Measurements from ENCODE around the gene CETP.
"Not testable (repeated sequence)": the region's sequence is repeated elsewhere in the genome, so short reads cannot be mapped to it uniquely, and the experiment has no call there.

The CETP gene

DNA sequence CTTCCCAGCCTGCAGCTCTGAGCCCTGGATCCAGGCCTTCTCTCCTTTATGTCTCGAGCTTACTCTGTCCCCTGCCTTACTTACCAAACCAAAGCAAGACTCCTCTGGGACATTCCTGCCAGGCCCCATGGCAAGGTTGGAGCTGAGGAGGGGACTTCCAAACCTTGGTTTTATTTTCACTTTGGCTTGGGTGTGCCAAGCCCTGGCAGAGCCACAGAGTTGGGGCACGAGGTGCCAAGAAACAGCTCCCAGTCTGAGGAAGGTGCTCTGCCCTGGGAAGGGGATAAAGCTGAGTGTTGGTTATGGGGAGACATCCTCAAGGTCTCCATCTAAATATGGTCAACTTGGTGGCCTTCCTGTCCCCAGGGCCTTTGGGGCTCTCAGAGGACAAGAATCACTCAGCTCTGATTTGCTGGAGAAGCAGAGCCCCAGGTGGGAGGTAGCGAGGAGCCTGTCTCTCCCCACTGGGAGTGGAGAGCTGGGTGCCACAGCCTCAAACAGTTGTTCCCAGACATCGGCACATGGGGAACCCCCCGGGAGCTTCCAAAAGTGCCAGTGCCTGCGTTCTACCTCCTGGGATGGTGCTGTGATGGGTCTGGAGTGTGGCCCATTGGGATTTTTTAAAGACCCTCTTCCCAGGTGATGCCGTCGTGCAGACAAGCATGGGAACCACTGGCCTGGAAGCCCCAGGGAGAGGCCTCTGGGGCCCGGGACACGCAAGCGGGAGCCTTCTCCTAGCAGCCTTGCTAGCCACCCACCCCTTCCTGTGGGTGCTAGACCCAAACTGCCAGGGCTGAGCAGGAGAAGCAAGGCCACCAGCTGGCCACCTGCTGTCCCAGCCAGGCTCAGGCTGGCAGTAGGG, 37.9 kb downstream of the CETP start:
- DNase-seq: no peak

DNA sequence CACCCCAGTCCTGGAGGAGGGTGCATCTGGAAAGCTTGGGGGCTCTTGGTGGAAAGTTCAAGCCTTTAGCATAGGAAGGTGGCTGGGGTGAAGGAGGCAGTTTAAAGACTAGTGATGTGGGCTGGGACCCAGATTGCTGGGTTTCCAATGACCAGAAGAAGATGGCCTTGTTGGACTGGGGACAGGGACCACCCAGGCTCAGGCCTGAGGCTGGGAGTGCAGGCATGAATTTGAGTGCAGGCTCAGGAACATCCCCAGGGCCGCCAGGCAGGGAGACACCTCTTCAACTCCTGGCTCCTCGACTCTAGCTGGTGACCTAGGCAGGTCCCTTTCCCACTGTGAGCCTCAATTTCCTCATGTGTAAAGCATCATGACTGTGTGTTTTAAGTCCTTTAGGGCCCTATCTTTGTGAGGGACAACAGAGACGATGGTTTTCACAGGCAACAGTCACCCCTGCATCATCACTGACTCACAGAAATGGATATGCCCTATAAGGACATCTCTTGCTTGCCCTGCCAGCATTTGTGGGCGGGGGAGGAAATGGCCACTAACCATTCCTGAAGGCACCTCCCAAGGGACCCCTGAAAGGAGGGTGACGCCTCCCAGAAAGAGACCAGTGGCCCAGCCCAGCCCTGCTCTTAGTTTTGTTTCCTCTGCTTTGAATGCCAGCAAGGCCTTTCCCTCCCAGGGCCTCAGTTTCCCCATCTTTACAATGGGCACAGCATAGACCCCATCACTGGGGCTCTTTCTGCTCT, 38.7 kb downstream of the CETP start:
- DNase-seq: no peak

DNA sequence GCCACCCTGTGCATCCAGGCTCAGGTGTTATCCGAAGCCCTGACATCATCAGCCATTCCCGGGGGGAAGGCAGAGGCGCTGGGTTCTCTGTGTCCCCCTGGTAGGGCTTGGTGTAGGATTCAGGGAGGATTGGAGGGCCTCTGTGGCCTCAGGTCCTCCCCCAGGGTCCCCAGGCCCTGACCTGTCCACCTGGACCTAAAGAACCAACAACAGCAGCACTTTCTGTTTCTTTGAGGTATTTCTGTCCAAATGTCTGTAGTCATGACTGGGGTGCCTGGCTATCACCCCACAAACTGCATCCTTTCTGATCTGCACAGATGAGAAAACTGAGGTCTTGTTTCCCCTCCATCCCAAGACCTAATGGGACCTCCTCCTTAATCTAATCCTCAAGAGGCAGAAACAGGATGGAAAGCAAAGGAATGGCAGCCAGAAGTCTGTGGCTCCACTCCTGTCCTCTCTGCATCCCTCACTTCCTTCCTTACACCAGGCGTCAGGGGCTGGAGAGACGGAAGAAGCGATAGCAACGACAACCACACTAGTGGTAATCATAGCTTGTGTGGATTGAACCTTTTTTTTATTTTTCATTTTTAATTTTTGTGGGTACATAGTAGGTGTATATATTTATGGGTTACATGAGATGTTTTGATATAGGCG, 39.4 kb downstream of the CETP start:
- DNase-seq: no peak

DNA sequence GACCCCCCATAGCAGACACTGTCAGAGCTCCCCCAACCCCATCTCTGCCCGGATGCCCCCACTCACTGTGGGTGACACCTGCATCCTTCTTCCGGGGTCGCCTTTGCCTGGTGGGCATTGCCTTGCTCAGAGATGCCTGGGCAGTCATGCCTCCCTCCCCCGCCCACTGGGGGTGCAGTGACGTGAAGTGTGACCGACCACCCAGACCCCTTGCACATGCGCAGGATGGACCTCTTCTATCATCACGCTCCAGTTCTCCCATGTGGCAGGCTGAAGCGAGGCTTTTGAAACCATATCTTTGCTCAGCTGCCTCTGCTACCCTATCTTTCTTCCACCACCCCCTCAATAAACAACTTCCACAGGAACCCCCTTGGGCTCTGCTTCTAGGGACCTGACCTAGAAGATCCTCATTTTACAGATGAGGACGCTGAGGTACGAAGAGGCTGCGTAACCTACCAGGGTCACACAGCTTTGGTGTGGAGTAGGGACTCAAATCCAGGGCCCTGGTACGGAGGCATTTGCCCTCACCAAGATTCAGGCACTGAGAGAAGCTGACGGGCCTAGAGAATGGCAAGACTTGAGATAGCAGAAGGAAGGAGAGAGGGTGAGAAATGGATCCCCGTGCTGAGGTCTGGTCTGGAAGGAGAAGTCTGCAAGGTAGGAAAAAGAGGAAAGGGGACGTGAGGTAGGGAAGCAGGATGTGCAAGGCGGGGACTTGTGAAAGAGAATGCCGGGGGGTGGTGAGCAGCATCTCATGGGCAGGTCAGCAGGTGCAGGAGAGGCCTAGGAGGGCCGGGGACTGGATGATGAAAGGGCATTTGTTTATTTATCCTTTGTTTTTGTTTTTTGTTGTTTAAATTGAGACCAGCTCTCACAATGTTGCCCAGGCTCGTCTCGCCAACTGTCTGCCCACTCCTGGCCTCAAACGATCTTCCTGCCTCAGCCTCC, 42.0 kb downstream of the CETP start:
- no peak for DNase-seq

DNA sequence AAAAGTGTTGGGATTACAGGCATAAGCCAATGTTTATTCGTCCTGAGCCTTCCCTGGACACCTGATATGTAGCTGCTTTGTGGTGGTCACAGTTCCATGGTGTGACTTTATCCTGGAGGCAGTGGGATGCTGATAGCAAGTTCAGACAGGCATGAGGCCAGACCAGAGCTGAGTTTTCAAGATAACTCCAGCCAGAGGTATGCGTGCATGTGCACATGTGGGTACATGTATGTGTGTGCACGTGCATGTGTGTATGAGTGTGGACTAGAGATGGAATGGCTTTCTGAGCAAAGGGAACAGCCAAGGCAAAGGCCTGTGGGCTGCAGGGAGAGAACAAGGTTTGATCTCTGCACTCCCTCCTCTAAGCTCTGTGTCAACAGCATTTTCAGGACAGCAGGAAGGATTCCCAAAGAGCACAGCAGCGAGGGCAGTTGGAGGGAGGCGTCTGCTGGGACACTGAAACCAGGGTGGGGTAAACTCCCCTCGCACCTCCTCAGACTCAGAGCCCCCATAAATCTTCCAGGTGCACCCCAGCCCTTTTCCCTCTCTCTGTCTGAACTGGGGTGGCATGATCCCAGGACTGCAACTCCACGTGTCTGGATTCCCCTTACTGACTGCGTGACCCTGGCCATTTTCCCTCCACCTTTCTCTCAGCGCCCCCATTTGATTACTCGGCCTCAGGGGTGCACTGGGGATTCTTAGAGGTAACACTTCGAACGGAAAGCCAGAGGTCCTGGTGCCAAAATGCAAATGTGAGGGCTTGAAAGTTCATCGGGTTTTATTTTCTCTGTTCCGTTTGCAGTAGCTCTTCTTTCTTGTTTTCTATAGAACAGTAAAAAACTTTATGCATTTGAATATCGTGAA, 42.9 kb downstream of the CETP start:
- no peak for DNase-seq

DNA sequence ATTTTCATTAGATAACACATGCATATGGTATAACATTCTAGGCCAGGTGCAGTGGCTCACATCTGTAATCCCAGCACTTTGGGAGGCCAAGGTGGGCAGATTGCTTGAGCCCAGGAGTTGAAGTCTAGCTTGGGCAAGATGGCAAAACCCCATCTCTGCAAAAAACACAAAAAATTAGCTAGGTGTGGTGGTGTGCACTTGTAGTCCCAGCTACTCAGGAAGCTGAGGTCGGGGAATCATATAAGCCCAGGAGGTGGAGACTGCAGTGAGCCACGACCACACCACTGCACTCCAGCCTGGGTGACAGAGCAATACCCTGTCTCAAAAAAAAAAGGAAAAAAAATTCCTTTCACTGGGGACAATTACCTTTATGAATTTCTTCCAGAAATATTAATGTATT, 43.8 kb downstream of the CETP start:
- DNase-seq: not testable (repeated sequence)

DNA sequence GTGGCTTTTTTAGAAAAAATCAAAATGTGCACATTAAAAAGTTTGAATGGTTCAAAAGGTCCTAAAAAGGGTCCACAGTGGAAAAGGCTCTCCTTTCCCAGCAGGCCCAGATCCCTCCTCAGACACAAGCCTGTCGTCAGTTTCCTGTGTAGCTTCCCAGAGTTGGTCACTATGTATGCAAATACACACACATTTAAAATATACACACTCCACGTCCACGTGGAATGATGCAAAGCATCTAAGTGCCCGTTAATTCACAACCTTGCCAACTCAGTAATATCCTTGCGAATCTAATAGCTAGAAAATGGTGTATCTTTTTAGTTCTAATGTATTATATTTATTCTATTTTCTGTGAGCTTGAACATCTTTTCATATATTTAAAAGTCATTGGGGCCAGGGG, 45.3 kb downstream of the CETP start:
- DNase-seq: no peak

DNA sequence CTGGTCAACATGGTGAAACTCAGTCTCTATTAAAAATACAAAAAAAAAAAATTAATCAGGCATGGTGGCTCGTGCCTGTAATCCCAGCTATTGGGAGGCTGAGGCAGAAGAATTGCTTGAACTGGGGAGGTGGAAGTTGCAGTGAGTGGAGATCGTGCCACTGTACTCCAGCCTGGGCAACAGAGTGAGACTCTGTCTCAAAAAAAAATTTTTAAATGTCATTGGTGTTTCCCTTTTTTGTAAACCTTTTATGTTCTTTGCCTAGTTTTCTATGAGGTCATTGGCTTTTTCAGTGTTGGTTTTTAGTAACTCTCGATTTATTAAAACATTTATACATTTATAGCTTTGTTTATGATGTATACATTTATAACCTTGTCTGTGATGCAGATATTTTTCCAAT, 45.8 kb downstream of the CETP start:
- no peak for DNase-seq

DNA sequence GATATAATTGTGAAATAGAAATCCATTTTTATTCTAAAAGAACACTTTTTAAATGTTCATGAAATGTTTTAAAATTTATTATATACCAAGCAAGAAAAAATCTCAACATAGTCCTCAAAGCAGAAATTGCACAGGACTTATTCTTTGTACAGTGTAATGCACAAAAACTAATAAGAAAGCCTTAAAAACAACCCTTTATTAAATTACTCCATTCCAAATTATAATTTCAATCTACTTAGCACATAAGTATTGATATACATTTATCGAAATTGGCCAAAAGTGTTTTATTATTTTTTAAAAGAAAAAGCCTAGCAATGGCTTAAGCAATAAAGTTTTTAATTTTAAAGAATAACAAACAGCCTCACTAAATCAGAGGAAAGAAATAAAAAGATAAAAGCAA, 46.7 kb downstream of the CETP start:
- DNase-seq: no peak

DNA sequence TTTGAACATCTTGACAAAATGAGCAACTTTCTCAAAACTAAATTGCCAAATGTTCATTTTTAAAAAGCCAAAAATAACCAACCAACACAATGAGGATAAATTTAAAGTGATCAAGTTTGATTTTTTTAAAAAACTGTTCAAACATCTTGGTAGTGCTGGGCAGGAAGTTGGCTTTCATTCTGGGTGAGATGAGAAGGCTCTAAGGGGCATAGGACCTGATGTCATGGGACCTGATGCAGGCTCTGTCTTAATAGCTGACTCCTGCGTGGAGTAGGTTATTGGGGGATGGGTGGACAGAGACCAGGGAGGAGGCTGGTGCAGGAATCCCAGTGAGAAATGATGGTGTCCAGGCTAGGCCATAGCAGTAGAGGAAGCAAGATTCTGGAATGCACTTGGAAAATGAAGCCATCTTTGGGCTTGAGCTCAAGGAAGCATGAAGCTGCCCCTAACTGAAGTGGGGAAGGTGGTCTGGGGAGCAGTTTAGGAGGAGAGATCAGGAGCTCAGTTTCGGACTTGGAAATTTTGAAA, 48.0 kb downstream of the CETP start:
- no peak for DNase-seq

DNA sequence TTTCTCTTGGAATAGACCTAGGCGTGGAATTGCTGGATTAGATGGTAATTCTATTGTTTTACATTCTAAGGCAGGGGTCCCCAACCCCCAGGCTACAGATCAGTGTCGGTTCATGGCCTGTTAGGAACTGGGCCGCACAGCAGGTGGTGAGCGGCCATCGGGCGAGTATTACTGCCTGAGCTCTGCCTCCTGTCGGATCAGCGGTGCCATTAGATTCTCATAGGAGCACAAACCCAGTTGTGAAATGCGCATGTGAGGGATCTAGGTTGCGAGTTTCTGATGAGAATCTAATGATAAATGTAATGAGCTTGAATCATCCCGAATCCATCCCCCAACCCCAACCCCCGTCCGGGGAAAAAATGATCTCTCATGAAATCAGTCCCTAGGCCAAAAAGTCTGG, 50.6 kb downstream of the CETP start:
- no peak for DNase-seq

DNA sequence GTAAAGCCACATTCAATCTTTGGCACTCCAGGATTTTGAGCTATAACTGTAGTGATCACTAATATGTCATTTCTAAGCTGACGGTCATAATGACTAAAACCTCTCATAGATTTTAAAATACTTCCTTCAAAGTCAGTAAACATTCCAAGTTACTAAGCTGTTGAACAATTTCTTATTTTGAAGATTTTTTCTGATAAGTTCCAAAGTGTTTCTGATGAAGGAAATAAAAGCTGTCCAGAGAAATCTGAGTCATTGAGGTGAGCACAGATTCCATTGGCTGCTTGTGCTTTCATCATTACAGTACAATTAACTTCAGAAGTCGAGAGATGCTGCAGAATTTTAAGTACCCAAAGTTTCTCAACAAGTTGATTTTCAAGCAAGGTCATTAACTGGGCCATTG, 51.5 kb downstream of the CETP start:
- no peak for DNase-seq

DNA sequence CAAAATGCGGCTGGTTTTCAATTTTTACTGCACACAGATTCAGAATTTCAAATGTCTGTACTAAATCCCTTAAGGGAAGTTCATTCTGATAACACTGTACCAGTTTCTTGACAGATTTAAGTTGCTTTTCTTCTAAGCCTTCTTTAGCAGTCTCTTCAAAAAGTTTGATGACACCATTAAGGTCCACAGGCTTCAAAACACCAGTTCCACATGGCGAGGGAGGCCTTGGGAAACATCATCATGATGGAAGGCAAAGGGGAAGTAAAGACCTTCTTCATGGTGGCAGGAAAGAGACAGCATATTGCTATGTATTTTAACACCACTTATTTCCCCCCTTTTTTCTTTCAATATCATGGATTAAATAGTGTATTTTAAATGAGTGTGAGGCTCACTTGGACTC, 52.2 kb downstream of the CETP start:
- no peak for DNase-seq

DNA sequence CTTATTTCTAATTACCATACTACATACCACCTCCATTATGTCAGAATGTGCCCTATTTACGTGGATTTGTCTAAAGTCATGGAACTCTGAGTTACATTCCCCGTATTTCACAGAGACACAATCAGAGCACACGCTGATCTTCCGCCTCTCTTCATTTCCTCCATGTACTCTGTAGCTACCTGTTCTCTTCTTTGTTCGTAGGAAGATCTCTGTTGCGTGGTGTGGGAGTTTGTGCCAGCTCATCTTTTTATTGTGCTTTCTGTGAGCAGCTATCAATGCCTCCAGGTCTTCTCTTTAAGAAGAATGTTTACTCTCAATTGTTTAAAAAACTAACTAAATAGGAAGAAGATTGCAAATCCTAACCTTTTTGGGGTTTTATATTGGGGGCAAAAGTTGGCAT, 54.6 kb downstream of the CETP start:
- no peak for DNase-seq

DNA sequence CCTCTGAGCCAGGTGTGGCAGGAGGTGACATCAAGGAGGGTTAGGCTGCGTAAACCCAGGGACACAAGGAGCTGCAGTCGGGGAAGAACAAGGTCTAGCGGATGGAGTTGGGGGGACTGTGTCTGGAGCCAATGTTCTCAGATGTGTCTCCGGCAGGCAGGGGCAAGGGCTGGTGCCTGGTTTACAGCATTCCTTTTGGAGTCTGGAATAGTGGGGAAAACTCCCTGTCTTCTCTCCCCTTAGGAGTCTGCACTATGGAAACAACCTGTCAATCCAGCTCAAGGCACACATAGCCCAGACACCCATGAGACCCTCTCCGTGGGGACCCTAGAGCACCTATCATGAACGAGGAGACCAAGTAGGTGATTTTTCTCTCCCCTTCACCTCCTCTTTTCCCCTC, 55.1 kb downstream of the CETP start:
- no peak for DNase-seq

DNA sequence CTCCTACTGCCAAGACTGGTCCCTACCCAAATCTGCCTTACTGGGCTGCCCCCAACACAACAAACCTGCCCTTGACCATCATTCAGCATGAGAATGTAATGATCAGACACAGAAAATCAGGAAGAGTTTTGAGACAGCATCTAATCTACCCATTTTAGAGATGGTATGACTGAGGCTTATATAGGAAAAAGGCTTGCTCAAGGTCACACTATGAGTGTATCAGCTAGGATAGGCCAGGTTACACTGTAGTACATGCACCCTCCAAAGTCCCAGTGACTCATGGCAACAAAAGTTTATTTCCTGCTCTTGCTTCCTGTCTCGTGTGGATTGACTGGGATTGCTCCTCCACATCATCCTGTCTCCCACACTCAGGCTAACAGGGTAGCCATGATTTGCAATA, 55.5 kb downstream of the CETP start:
- no peak for DNase-seq

DNA sequence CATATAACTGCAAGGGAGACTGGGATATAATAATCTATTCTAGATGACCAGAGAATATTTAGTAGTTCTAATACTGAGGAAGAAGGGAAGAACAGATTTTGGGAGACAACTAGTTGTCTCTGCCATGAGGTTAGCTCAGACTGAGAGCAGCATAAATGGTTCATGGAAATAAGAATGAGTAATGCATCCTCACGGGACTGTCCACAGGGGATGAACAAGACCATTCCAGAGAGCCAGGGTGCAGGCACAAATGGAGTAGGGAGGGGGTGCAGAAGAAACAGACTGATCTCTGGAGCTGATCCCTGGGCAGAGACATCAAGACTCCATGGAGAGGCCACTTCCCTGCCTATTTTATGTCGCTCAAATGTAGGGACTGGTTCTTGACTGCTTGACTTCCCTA, 58.0 kb downstream of the CETP start:
- no peak for DNase-seq

DNA sequence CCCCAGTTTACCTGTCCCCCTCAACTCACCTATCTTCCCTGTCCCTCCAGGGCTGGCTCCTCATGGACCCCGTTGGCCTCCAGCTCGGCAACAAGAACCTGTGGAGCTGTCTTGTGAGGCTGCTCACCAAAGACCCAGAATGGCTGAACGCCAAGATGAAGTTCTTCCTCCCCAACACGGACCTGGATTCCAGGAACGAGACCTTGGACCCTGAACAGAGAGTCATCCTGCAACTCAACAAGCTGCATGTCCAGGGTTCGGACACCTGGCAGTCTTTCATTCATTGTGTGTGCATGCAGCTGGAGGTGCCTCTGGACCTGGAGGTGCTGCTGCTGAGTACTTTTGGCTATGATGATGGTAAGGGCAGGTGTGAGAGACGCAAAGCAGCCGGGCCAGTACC, 58.9 kb downstream of the CETP start:
- no peak for DNase-seq

DNA sequence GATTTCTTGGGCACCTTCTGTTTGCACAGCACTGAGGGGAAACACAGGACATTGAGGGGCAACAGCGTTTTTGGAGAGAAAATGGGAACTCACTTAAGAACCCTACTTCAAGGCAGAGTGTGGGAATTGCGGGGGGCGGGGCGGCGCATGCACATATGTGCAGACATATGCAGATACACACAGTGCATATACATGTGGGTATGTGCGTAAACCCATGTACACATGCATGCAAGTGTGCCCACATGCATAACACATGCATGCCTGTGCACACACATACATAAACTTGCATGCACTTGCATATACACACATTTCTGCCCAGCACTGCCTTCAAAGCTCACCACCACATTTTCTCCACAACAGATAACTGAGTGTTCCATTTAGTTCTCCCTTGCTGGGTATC, 60.0 kb downstream of the CETP start:
- DNase-seq: no peak

DNA sequence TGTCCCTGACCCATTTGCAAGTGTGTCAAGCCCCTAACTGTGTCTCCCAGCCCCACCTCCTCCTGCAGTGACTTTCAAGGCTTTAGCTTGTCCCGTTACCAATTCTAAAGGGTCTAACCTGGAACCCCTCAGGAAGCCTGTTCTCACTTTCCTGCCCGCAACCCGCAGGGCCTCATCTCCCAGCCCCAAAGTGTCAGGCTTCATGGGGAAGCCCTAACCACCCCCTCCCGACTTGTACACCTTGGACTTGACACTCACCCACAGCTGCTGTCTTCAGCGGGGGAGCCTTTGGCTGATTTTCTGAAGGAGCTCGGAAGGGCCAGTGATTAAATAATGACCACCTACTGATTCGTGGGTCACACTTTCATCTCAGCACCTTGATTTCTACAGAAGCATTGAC, 60.7 kb downstream of the CETP start:
- no peak for DNase-seq

DNA sequence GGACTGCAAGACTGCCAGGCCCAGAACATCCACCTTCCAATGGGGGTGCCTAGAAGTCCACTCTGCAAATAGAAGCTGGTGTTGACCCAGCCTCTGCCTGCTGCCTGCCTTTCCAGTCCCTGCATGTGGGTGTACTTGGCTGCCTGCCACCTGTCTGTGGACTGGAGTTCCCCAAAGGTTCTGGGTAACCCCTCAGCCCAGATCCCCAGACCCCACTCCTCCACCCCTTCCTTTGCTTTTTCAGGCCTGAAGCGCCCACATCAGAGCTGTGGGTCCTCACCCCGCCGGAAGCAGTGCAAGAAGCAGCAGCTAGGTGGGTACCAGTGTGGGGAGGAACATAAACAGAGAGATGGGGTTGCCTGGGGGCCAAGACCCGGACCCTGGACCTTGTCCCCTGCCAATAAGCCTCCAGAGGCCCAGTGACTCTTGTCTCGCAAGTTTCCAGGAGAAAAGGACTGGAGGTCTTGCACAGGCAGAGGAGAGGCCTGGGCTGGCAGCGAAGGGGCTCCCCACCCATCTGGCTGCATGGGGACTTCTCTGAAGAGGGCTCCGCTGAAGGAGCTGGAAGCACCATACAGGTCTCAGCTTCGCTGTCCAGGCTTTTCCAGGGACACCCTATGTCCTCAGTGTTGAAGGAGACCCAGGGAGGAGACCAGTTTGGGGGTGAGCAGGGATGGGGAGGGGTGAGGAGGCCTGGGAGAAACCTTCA, 61.9 kb downstream of the CETP start:
- no peak for DNase-seq
